ENCODE measurements around the gene IL17B.

DNA sequence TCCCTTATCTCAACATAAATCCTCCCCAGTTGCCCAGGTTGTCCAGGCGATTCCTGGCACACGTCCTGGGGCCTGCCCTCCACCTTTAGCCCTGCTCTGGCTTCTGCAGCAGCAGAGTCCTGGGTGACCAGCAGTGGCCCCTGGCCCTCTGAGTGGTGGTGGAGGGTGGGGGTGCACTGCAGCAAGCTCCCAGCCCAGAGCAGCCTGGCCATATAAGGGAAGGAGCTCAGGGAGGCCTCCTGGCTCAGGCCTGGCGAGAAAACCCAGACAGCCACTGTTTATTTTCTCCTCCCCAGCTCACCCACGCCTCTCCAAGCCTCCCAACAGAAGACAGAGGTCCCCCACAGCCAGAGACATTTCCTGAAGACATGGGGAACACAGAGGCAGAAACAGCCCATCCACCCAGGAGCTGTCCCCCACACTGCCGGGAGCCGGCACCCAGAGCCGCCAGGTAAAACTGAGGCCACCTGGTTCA is 44.7 kb upstream of the IL17B start:
- TF ChIP-seq CTCF (conservative IDR thresholded peaks at IDR 0.05), result no peak
- no peak for TF ChIP-seq EZH2 (IDR thresholded peaks at IDR 0.05; ENCODE audit: low read depth)
